NAMALWA (cell line): ENCODE results near the gene ENOSF1.
A peak's percentile ranks its signal among the peaks of the same experiment; 100 is the strongest.
"Not testable (repeated sequence)": the region's sequence is repeated elsewhere in the genome, so short reads cannot be mapped to it uniquely, and the experiment has no call there.

Experiments
- DNase-seq: peaks from one replicate; pipeline ENCODE4 v3.0.0-alpha.2; 2015; ENCODE audit warnings: low spot score

The ENOSF1 gene

DNA sequence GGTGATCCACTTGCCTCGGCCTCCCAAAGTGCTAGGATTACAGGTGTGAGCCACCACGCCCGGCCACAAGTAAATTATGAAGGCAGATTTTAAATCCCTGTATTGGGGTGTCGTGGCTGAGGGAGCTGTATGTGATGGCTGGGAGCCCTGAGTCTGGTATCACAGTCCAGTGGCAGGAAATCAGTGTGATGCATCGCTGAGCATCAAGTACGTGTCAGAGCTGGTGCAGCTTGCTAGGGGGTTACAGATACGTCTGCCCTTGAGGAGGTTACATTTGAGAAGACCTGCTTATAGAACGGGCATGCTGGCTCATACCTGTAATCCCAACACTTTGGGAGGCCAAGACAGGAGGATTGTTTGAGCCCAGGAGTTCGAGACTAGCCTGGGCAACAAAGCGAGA is 4.3 kb downstream of the ENOSF1 start:
- no peak for DNase-seq

DNA sequence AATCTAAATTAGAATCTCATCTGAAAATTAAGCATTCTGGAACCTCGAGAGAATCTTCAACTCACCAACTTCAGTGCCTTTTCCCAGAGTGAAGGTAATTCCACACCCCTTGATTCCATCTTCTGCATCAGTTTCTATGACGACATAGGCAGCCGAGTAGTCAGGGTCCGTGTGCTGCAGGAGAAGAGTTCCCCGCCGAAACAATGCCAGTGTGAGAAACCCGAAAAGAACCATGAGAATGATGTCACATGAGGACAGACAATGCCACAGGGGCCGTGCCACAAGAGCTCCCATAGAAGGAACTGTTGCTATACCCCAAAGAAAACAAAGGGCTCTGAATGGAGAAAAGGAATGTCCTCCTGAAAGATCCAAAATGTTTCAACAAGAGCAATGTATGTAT is 6.0 kb downstream of the ENOSF1 start:
- DNase-seq = no peak

DNA sequence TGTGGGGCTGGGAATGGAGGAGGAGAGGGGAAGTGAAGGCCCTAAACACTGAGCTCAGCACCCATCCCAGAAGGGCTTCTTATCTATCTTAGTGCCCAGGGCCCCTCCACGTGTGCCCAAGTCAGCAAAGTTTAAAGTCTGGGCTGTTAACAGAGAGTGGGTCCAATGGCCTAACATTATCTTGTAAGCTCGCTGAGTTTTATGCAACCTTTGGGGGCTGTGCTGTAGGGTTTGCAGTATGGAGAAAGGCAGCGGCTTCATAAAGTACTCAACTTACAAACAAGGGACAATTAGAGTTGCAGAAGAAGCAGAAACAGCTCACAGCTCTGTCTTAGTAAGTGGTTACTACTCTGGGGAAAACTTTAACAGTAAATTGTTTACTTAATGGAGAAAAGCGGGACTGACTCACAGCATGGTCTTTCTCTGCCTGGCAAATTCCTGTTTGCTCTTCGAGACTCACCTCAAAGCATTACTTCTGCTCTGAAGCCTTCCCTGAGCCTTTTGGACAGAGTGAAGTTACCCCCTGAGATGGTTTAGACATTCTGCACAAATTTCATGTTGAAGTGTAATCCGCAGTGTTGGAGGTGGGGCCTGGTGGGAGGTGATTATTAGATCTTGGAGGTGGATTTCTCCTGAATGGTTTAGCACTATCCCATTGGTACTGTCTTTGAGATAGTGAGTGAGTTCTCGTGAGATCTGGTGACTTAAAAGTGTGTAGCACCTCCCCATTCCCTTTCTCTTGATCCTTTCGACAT is 9.0 kb downstream of the ENOSF1 start:
- DNase-seq = no peak

DNA sequence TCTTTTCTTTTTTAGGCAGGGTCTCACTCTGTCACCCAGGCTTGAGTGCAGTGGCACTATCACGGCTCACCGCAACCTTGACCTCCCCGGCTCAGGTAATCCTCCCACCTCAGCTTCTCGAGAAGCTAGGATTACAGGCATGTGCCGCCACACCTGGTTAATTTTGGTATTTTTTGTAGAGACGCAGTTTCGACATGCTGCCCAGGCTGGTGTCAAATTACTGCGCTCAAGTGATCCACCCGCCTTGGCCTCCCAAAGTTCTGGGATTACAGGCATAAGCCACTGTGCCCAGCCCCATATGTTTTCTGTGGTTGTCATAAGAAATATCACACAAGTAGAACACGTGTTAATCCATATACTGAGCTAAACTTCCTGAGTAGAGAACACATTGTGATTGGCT is 14.6 kb downstream of the ENOSF1 start:
- DNase-seq = no peak

DNA sequence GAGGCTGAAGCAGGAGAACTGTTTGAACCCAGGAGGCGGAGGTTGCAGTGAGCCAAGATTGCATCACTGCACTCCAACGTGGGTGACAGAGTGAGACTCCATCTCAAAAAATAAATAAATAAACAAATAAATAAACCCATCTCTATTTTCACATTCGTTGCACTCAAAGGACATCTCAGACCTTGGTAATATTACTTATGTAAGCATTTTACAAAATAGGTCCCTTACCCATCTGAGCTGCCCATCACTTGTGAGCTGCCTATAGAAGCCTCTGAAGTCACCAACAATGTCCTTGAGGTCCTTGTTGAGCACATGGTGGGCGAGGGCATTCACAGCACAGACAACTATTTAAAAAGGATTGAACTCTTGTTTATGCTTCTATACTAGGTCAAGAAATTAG is 15.4 kb downstream of the ENOSF1 start:
- no peak for DNase-seq

DNA sequence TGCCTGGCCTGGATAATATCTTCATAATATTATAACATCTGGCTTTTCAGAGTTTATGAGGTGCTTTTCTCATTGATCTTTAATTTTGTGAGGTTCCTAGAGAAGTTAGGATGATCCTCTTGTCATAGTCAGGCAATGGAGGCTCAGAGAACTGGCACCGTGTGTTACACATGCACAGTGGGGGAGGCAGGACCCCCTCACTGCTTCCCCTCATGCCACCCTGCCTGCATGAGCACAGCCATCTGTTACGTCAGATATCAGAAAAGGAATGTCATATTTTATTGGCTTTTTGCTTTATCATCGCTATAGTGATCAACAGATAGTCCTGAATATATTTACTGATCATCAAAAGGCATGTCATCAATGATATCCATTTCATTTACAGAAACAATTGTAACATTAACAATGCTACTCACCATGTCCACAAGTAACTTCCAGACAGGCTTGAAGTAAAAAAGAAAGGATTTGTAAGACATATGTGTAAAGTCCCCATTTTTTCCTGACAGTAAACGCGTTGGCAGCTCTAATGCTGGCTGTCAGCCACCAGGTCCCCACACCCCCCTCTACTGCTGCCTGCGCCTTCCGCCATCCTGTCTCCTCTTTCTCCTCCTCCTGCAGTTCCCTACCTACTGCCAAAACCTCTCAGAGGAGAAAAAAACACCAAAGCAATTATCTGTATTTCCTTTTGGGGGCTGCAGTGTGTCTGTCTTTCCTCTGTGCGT is 18.8 kb downstream of the ENOSF1 start:
- no peak for DNase-seq

DNA sequence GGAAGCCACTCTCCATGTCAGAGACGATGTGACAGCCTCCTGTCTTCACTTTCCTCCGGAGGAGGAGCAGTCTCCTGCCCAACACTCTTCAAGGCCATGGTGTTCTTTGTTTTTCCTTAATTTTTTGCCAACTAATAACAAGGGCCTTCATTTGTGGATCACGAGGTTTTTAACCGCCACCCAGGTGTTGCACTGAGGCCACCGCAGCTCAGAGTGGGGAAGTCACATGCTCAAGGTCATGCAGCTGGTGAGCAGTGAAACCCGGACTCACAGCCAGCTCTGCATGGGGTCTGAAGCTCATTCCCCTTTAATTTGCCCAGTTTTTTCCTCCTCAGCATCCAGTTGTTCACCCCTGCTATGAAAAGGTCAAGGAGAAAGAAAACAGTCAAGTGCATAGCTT is 19.6 kb downstream of the ENOSF1 start:
- DNase-seq = peak; percentile 40

DNA sequence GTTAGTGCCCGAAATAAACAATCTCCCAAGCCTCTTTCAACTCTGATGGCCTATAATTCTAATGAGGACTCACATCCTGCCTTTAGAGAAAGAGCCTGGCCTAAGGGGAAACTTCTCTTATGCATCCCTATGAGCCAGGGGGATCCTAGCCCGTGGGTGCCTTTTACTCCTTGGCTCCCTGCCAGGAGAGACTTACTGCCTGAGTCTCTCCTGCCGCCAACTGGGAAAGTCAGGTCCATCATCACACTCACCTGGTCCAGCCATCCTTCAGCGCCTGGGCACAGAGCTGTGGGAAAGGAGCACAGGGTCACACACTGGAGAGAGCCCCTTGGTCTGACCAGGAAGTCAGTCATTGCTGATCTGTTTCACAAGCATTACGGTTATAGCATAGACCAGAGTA is 24.1 kb downstream of the ENOSF1 start:
- no peak for DNase-seq

DNA sequence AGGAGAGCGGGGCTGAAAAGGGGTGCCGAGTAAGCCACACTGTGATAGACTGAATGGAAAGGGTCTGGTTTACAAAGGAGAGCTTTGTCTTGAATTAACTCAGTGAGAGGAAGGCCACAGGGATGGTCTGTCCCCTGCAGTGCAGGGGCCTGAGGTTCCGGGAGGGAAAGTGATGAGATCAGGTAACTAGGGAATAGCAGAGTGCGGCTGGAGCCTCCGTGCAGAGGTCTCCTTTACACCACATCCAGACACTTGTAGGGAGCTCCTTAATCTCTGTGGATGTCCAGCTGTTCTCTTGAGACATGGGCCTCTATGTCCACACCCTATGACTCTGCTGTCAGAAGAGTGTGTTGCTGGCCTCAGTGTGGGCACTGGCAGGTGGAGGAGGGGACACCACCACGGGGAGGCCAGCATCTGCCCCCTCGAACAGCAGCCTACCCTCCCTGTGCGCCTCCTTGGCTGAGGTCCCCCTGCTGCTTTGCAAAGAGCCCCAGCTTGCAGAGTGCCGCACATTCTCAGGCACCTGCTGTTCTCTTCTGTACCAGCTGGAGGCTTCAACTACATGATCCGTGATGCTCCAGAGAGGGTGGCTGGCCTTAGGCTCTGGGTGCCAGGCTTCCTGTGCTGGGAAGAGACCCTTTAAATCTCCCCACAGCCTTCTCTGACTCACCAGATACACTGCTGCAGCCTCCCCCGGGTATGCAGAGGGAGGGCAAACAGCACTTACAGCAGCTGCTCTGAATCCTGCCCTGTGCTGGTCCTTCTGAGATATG is 25.9 kb downstream of the ENOSF1 start:
- no peak for DNase-seq

DNA sequence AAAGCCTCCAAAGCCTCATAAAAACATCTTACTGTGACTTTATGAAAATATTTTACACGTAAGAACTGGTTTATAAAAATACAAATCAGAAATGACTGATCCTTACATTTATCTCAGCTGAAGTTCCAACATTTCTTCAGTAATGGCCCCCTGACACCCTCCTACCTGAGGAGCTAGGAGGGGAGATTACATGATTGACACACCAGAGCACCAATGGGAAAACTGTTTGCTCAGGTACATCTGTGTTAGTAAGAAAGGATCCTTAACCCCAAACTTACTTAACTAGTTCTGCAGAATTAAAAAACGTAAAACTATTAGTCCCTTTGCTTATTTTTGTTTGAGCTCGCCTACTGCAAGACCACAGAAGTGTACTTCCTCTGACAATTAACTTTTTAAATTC is 27.0 kb downstream of the ENOSF1 start:
- no peak for DNase-seq

DNA sequence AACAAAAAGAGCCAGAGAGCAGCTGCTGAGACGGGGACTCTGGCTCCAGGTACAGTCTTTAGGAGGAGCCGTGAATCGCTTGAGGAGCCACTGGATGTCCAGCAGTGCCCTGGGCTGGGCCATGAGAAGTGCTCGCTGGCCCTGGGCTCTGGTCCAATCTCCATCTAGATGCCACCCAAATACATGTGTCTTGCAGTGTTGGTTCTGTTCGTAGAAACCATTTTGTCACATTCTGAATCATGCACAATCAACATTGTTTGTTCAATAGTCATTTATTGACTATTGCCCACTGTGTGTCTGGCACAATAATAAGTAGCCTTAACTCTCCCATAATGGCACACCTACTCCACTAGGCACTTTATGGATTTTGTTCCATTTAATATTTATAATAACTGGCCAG is 28.9 kb downstream of the ENOSF1 start:
- DNase-seq = no peak

DNA sequence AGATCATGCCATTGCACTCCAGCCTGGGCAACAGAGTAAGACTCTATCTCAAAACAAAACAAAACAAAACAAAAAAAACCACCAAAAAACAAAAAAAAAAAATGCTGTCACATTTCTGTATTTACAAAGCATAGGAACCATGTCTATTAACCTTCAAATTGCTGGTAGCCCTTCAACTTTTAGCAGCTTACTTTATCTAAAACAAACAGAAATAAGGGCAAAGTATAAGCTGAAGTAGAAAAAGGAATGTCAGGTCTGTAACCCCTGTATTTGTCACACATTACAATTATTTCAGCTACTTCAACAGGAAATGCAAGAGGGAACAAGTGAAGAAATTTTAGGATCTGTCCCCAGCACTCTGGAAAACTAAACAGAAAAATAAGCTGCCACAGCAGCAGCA is 29.6 kb downstream of the ENOSF1 start:
- no peak for DNase-seq

DNA sequence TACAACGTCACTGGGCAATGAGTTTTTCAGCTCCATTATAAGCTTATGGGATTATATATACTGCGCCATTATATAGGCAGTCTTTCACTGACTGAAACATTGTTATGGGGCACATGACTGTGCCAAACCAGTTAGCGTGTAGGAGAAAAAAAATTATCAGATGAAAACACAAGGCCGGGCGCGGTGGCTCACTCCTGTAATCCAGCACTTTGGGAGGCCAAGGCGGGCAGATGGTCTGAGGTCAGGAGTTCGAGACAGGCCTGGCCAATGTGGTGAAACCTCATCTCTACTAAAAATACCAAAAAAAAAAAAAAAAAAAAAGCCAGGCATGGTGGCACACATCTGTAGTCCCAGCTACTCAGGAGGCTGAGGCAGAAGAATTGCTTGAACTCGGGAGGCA is 30.0 kb downstream of the ENOSF1 start:
- DNase-seq = not testable (repeated sequence)

DNA sequence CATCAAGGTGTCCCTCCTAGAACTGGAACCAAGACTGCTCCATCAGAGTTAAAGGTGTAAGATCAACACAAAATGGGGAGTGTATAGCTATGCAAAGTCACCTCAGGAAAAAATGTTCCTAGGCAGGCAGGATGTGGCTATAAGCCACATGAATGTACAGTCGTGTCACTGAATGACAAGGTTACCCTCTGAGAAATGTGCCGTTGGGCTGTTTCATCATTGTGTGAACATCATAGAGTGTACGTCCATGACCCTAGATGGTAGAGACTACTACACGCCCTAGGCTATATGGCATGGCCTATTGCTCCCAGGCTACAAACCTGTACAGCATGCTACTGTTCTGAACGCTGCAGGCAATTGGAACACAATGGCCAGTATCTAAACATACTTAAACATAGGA is 30.4 kb downstream of the ENOSF1 start:
- no peak for DNase-seq

DNA sequence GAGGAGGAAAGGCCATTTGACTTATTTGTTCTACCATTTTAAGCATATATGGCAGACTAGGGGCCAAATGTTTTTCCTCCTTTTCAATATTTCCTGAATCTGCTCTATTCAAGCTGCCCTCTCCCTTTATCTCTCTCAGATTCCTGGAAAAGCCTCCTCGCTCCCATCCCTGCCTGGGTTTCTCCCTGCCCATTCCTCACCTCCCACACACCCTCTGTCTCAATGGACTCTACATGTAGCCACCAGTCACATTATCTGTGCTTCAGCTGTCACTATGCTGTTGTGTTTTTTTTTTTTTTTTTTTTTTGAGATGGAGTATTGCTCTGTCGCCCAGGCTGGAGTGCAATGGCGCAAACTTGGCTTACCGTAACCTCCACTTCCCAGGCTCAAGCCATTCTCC is 32.0 kb downstream of the ENOSF1 start:
- DNase-seq = no peak

DNA sequence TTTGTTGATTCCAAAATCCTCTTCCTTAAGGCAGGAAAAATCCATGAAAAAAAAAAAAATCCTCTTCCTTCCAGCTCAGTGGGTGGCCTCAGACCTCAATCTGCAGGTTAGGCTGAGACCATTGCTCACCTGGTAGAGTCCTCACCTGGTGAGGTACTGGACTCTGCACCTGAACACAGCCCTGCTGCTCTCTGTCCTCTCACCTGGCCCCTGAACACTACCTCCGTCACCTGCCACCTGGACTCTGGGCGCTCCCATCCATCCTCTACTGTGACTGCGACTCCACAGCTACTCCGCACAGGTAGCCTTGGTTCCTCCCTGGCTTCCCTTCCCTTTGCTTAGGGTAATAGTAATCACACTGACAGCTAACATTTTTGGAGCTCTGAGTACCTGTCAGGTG is 32.9 kb downstream of the ENOSF1 start:
- DNase-seq = no peak

DNA sequence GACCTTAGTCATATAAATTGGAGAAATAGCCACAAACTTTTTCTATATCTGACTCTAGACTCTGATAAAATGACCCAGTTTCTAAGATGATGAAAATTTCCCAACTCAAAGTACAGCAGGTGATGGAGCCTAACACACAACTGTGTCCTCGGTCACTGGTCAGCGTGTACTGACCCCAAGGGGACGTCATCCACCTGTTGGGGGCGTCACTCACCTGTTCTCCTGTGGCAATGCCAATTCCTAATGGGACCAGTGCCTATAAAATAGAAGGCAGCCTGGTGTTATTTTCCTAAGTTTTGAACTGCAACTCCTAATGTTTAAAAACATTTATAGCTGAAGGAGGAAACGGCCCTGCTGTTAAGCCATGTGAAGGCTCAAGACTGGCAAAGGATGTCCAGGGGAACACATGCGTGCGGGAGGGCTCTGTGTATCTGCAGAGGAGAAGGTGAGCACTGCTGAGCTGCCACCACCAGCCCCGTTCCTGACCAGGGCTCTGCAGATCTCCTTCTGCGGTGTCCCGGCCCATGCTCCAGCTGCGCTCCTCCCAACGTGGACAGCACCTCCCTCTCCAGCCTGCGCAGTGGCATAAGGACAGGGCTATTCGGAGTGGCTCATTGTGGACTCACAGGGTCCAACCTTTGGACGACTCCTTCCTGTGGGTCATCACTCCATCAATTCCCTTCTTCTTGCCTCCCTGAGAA is 33.8 kb downstream of the ENOSF1 start:
- no peak for DNase-seq

DNA sequence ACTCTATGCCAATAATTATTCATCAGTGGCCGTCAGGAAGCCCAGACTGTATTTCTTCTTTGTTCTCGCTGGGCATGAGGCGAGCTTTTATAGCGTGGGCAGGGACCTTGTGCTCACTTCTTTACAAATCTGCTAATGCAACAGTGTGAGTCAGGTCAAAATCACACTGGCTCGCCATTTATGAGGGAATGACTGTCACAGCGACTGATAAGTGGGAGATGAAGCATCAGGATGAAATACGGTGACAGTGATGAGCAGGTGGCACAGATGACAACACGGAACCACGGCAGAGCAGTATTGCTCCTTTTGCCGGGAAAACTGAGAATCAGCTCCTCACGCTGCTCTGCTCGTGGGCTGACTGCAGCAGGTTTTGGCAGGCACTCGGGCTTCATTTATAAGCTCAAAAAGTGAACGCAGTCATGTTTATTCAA is 34.5 kb downstream of the ENOSF1 start:
- DNase-seq = no peak

DNA sequence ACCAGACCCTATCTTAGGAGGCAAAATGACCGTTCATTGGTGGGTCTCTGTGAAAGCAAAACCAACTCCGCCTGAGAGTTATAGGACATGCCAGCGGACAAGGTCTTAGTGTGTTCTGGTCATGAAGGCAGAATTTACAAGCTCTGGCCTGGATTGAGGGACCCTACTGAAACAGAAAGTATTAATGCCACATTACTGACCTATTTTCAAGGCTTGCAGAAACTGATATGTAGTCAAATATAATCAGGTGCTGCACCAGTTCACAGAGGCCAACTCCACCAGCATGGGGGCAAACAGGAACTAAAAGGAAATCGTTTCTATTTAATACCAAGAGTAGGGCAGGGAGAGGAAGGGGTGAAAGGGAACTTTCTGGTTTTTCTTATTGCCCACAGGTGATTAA is 35.3 kb downstream of the ENOSF1 start:
- DNase-seq = no peak

DNA sequence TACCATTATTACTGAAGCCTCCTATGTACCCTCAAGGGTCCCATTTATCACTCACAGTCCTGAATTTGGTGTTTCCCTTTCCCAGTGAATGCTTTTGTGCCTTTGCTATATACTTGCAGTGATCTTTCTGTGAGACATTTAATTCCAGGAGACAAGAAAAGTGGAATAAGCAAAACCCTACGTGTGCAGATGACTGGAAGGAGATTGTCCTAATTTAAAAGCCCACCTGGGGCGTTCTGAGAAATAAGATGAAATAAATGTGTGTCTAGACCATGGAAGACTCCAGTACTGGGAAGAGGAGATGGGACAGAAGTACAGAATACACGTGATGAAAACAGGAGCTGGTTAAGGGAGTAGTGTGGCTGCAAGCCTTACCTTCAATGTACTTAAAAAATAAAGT is 35.7 kb downstream of the ENOSF1 start:
- DNase-seq = no peak

DNA sequence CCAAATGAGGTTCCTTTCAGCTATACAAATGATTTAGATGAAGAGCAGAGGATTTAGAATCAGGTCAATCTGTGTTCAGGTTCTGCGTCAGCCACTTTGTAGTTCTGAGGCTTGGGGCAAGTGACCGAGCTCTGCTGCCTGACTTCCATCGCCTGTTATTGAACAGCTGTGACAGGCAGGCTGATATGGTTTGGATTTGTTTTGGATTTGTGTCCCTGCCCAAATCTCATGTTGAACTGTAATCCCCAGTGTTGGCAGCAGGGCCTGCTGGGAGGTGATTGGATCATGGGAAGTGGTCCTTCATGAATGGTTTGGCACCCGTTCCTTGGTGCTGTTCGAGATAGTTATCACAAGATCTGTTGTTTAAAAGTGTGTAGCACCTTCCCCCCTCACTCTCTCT is 36.4 kb downstream of the ENOSF1 start:
- DNase-seq = no peak

DNA sequence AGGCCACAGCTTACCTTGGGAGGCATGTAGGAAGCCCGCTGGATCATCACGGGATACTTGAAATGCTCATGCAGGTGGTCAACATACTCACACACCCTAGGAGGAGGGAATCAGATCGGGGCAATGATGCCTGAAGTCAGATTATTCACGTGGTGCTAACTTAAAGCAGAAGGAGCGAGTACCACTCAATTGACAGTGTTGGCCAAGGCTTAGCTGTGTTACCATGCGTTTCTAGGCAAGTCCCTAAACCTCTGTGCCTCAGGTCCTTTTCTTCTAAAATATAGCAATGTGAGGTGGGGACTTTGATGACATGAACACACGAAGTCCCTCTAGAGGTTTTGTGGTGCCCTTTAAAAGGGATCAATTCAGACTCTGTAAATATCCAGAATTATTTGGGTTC is 37.1 kb downstream of the ENOSF1 start:
- DNase-seq = no peak

DNA sequence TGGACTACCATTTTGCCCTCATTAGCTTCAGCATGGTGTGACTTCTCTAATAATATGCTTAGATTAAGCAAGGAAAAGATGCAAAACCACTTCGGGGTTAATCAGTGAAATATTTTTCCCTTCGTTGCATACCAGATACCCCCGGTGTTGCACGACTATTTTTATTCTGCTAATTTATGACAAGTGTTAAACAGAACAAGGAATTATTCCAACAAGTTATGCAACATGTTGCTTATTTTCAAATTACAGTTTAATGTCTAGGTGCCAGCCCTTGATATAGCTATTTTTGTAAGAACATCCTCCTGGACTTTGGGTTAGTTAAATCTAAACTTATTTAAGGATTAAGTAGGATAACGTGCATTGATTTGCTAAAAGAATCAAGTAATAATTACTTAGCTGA is 38.7 kb downstream of the ENOSF1 start:
- DNase-seq = no peak
